22Rv1 (cell line): ENCODE results near the gene TRIP6.
A peak's percentile ranks its signal among the peaks of the same experiment; 100 is the strongest.
"Not testable (repeated sequence)": the region's sequence is repeated elsewhere in the genome, so short reads cannot be mapped to it uniquely, and the experiment has no call there.

ENCODE experiments used
- H3K27ac ChIP-seq: fragments of 450-650 bp; 2 replicates; pipeline ENCODE4 v1.5.1; 2017
- CTCF ChIP-seq: fragments of 450-650 bp; IDR thresholded peaks from 2 replicates; pipeline ENCODE4 v1.5.1; 2017; ENCODE audit warnings: mild to moderate bottlenecking
- ZFX ChIP-seq: fragments of 450-650 bp; IDR thresholded peaks from 2 replicates; pipeline ENCODE4 v1.6.1; 2017; ENCODE audit warnings: antibody characterized with exemption, borderline replicate concordance

The TRIP6 gene

GRCh38 chr7:100840470-100841100 lies 26.6 kb upstream of the TRIP6 start:
- TF ChIP-seq CTCF, result no peak
- TF ChIP-seq ZFX, result no peak
- no peak overlapping the region for H3K27ac ChIP-seq

GRCh38 chr7:100847360-100847759 lies 19.8 kb upstream of the TRIP6 start:
- H3K27ac ChIP-seq, result no peak overlapping the region
- TF ChIP-seq ZFX (no peak), CTCF (no peak)

- TF ChIP-seq CTCF (peak; percentile 96), ZFX (no peak)
- peak within 1 kb of the TSS; percentile 88 for H3K27ac ChIP-seq
Measured at GRCh38 chr7:100852048-100852872, 14.9 kb upstream of the TRIP6 start, which contains the start of gene SLC12A9. TSS of gene SLC12A9 (plus strand) at chr7:100852713. CDS start at chr7:100854198, 1,485 bp downstream.

- peak overlapping the region; percentile 88; the same call in 1 of the 2 replicates for H3K27ac ChIP-seq
- TF ChIP-seq CTCF (no peak), ZFX (no peak)
Measured at GRCh38 chr7:100854146-100854895, 12.9 kb upstream of the TRIP6 start.

GRCh38 chr7:100854899-100855298 lies 12.3 kb upstream of the TRIP6 start:
- H3K27ac ChIP-seq, result not testable (repeated sequence)

GRCh38 chr7:100855515-100855914 lies 11.7 kb upstream of the TRIP6 start:
- H3K27ac ChIP-seq, result no peak overlapping the region
- TF ChIP-seq CTCF, result no peak
- no peak for TF ChIP-seq ZFX

GRCh38 chr7:100856871-100857282 lies 10.3 kb upstream of the TRIP6 start:
- no peak overlapping the region for H3K27ac ChIP-seq
- no peak for TF ChIP-seq ZFX
- no peak for TF ChIP-seq CTCF
